ENCODE results near the gene KIAA0319L.

DNA sequence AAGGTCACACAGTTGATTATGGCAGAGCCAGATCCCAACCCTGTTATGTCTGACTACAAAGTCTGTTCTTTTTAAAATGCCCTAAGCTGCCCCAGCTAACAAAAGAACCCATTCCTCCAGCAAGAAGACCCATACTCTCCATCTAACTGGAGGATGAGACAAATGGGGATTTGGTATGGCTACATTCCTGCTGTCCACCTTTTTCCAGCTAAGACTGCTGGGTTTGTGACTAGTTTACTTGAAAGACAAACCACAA lies 112.8 kb downstream of the KIAA0319L start:
- TF ChIP-seq KDM1A (IDR thresholded peaks at IDR 0.05; ENCODE audit: low read depth) (no peak), TP53 (CRISPR knock-in tag; IDR thresholded peaks at IDR 0.05) (no peak), RNF2 (IDR thresholded peaks at IDR 0.05; ENCODE audit: borderline replicate concordance, low read depth) (no peak)
